ENCODE data around the gene GNG13.

The GNG13 gene

GRCh38 chr16:843771-844170, 43.2 kb upstream of the GNG13 start:
- CTCF ChIA-PET = no interaction called here
- POLR2A ChIA-PET = no interaction called here
- DNase-seq (ENCODE audit: extremely low spot score) = no peak
- TF ChIP-seq CTCF (IDR thresholded peaks at IDR 0.05; ENCODE audit: control extremely low read depth, extremely low read depth, low read depth, missing control alignments) = no peak

- TF ChIP-seq CTCF (IDR thresholded peaks at IDR 0.05; ENCODE audit: control extremely low read depth, extremely low read depth, low read depth, missing control alignments) = no peak
- DNase-seq (ENCODE audit: extremely low spot score) = no peak
- CTCF ChIA-PET = no interaction called here
- POLR2A ChIA-PET = no interaction called here
These were observed 42.4 kb upstream of the GNG13 start for GRCh38 chr16:842711-843560.

- ChIA-PET POLR2A (no interaction called here), CTCF (no interaction called here)
- TF ChIP-seq CTCF (IDR thresholded peaks at IDR 0.05; ENCODE audit: control extremely low read depth, extremely low read depth, low read depth, missing control alignments) = no peak
- no peak for DNase-seq (ENCODE audit: extremely low spot score)
These were observed 41.5 kb upstream of the GNG13 start for GRCh38 chr16:842061-842476.

GRCh38 chr16:841455-842060, 41.0 kb upstream of the GNG13 start:
- ChIA-PET CTCF (no interaction called here), POLR2A (no interaction called here)
- DNase-seq (ENCODE audit: extremely low spot score) = no peak
- TF ChIP-seq CTCF (IDR thresholded peaks at IDR 0.05; ENCODE audit: control extremely low read depth, extremely low read depth, low read depth, missing control alignments) = no peak

- no peak for TF ChIP-seq CTCF (IDR thresholded peaks at IDR 0.05; ENCODE audit: control extremely low read depth, extremely low read depth, low read depth, missing control alignments)
- no peak for DNase-seq (ENCODE audit: extremely low spot score)
- POLR2A ChIA-PET = interaction anchor here (0.6 kb wide), 1 partner anchor 46 kb away, joined by 5 read pairs; no protein-coding TSS in a partner anchor
- CTCF ChIA-PET = no interaction called here
These were observed 40.3 kb upstream of the GNG13 start for GRCh38 chr16:840561-841454.

- DNase-seq (ENCODE audit: extremely low spot score) = no peak
- ChIA-PET CTCF (no interaction called here), POLR2A (interaction anchor here (0.6 kb wide), 1 partner anchor 45 kb away, joined by 5 read pairs; no protein-coding TSS in a partner anchor)
- no peak for TF ChIP-seq CTCF (IDR thresholded peaks at IDR 0.05; ENCODE audit: control extremely low read depth, extremely low read depth, low read depth, missing control alignments)
These were observed 39.3 kb upstream of the GNG13 start for GRCh38 chr16:839643-840408.
